H1 (cell line): ENCODE results near the gene PIBF1. TPM values are rescaled to one million over a fixed set of nuclear protein-coding genes. Genes with fewer than 3 reads are reported as not detected.

ENCODE experiments used
- CTCF ChIA-PET: fragments of 300-600 bp; sonication (Branson Sonifier 250); formaldehyde crosslinking; loops from one replicate; lab custom pipeline; 2021; ENCODE audit not compliant: partially characterized antibody; lab: Charles Lee
- POLR2A ChIA-PET: fragments of 300-600 bp; sonication (Branson Sonifier 250); formaldehyde crosslinking; loops from one replicate; lab custom pipeline; 2021; ENCODE audit warnings: inconsistent platforms; ENCODE audit not compliant: partially characterized antibody; lab: Charles Lee
- DNase-seq, 2 experiments: peaks; one replicate each; pipeline versions ENCODE4 v3.0.0 to v3.0.0-alpha.2; 2010 to 2022; ENCODE audit warnings: low spot score in 2 of 2, low read depth in 1 of 2, mixed read lengths in 1 of 2
- FAIRE-seq: peaks from 2 replicates; lab custom pipeline; 2011; peaks lifted over from hg19 to GRCh38; lab: Jason Lieb, UNC
- H2AFZ ChIP-seq: 2 replicates; pipeline ENCODE4 v1.8.1; 2012; ENCODE audit warnings: low read length, inconsistent platforms
- H2AK5ac ChIP-seq: 2 replicates; pipeline ENCODE4 v1.6.1; 2013; ENCODE audit warnings: low read depth, low read length
- H2BK120ac ChIP-seq: replicated peaks from 2 replicates; pipeline ENCODE3; 2013; ENCODE audit warnings: low read depth, low read length, inconsistent platforms
- H2BK12ac ChIP-seq: 2 replicates; pipeline ENCODE4 v1.6.1; 2013; ENCODE audit warnings: low read depth, low read length
- H2BK15ac ChIP-seq: 2 replicates; pipeline ENCODE4 v1.6.1; 2013; ENCODE audit warnings: low read length
- H2BK20ac ChIP-seq: 2 replicates; pipeline ENCODE4 v1.6.1; 2013; ENCODE audit warnings: low read length
- H2BK5ac ChIP-seq: 2 replicates; pipeline ENCODE4 v1.6.1; 2013; ENCODE audit warnings: low read depth, low read length
- H3K14ac ChIP-seq: 2 replicates; pipeline ENCODE4 v1.6.1; 2013; ENCODE audit warnings: inconsistent platforms; ENCODE audit not compliant: insufficient read length
- H3K18ac ChIP-seq: 2 replicates; pipeline ENCODE4 v1.6.1; 2013; ENCODE audit warnings: low read length; ENCODE audit errors: extremely low read depth
- H3K23ac ChIP-seq: 2 replicates; pipeline ENCODE4 v1.6.1; 2013; ENCODE audit warnings: inconsistent platforms; ENCODE audit not compliant: insufficient read length
- H3K23me2 ChIP-seq: 2 replicates; pipeline ENCODE4 v1.6.1; 2013; ENCODE audit warnings: low read depth, low read length
- H3K27ac ChIP-seq: 2 replicates; pipeline ENCODE4 v1.6.1; 2011; ENCODE audit warnings: low read depth, low read length, inconsistent platforms
- H3K27me3 ChIP-seq, 4 experiments: replicated peaks in 1 of 4; 1 replicate in 1 of 4; 2 replicates in 3 of 4; pipeline versions ENCODE4 v1.6.1 to v1.8.1; 2011 to 2013; ENCODE audit warnings: low read length in 3 of 4, mild to moderate bottlenecking in 3 of 4, inconsistent platforms in 2 of 4, mixed read lengths in 2 of 4, moderate library complexity in 1 of 4; ENCODE audit not compliant: control insufficient read depth in 3 of 4, insufficient read depth in 3 of 4; ENCODE audit errors: extremely low read depth in 1 of 4
- H3K36me3 ChIP-seq, 4 experiments: 2 replicates each; pipeline versions ENCODE4 v1.6.1 to v1.8.1; 2011 to 2013; ENCODE audit warnings: mild to moderate bottlenecking in 4 of 4, low read length in 3 of 4, moderate library complexity in 2 of 4, control low read depth in 1 of 4, inconsistent platforms in 1 of 4; ENCODE audit not compliant: insufficient read depth in 4 of 4, control insufficient read depth in 2 of 4
- H3K4ac ChIP-seq: replicated peaks from 2 replicates; pipeline ENCODE3; 2013; ENCODE audit warnings: low read length, low read depth, mixed read lengths, inconsistent platforms; ENCODE audit not compliant: insufficient read length
- H3K4me1 ChIP-seq, 4 experiments: replicated peaks in 1 of 4; 1 replicate in 1 of 4; 2 replicates in 3 of 4; pipeline versions ENCODE4 v1.6.1 to v1.8.1; 2011 to 2013; ENCODE audit warnings: low read length in 3 of 4, inconsistent platforms in 2 of 4, mixed read lengths in 1 of 4; ENCODE audit not compliant: insufficient read depth in 4 of 4, control insufficient read depth in 3 of 4
- H3K4me2 ChIP-seq, 2 experiments: 2 replicates each; pipeline versions ENCODE4 v1.6.1 to v1.8.1; 2011 to 2013; ENCODE audit warnings: low read depth in 2 of 2, low read length in 2 of 2, control low read depth in 1 of 2, inconsistent platforms in 1 of 2, mild to moderate bottlenecking in 1 of 2; ENCODE audit not compliant: insufficient read depth in 1 of 2
- H3K4me3 ChIP-seq, 4 experiments: fragments of 200-600, 300-600 bp in 1 of 4; sonication (generic), shearing (Covaris generic), sonication (Bioruptor Twin) in 1 of 4; 2 replicates each; pipeline versions ENCODE4 v1.5.1 to v1.8.1; 2011 to 2016; ENCODE audit warnings: low read length in 4 of 4, low read depth in 3 of 4, control low read depth in 2 of 4, inconsistent platforms in 2 of 4, mild to moderate bottlenecking in 2 of 4, mixed read lengths in 1 of 4, moderate library complexity in 1 of 4; ENCODE audit not compliant: insufficient read depth in 2 of 4; ENCODE audit errors: extremely low read depth in 1 of 4
- H3K56ac ChIP-seq: replicated peaks from 2 replicates; pipeline ENCODE3; 2013; ENCODE audit warnings: low read depth, mild to moderate bottlenecking, mixed read lengths, low read length, inconsistent platforms; ENCODE audit not compliant: insufficient read length
- H3K79me1 ChIP-seq: 2 replicates; pipeline ENCODE4 v1.6.1; 2013; ENCODE audit warnings: low read depth, low read length, control low read depth
- H3K79me2 ChIP-seq, 2 experiments: 2 replicates each; pipeline versions ENCODE4 v1.6.1 to v1.8.1; 2012 to 2013; ENCODE audit warnings: low read length in 2 of 2, mild to moderate bottlenecking in 2 of 2, inconsistent platforms in 1 of 2; ENCODE audit not compliant: insufficient read depth in 2 of 2, control insufficient read depth in 1 of 2
- H3K9ac ChIP-seq, 4 experiments: replicated peaks in 1 of 4; 1 replicate in 1 of 4; 2 replicates in 3 of 4; pipeline versions ENCODE4 v1.6.1 to v1.8.1; 2011 to 2013; ENCODE audit warnings: low read depth in 3 of 4, low read length in 3 of 4, control low read depth in 2 of 4, mild to moderate bottlenecking in 2 of 4, moderate library complexity in 2 of 4, inconsistent platforms in 1 of 4; ENCODE audit errors: extremely low read depth in 1 of 4
- H3K9me3 ChIP-seq, 2 experiments: 2 replicates each; pipeline versions ENCODE4 v1.6.1 to v1.8.1; 2012 to 2013; ENCODE audit warnings: mild to moderate bottlenecking in 2 of 2, moderate library complexity in 2 of 2, control low read depth in 1 of 2, inconsistent platforms in 1 of 2, low read depth in 1 of 2, low read length in 1 of 2, mixed read lengths in 1 of 2; ENCODE audit not compliant: insufficient read depth in 2 of 2
- H4K20me1 ChIP-seq, 2 experiments: replicated peaks in 1 of 2; 2 replicates each; pipeline versions ENCODE3 to v1.8.1; 2011 to 2013; ENCODE audit warnings: inconsistent platforms in 2 of 2, low read length in 2 of 2, mild to moderate bottlenecking in 1 of 2; ENCODE audit not compliant: insufficient read depth in 2 of 2, control insufficient read depth in 1 of 2
- H4K5ac ChIP-seq: 2 replicates; pipeline ENCODE4 v1.6.1; 2013; ENCODE audit warnings: low read length, low read depth, mixed read lengths, inconsistent platforms; ENCODE audit not compliant: insufficient read length
- H4K8ac ChIP-seq: 2 replicates; pipeline ENCODE4 v1.8.0; 2013; ENCODE audit warnings: mild to moderate bottlenecking, moderate library complexity, low read length, inconsistent platforms; ENCODE audit not compliant: insufficient read depth; ENCODE audit errors: extremely low read depth
- H4K91ac ChIP-seq: replicated peaks from 2 replicates; pipeline ENCODE3; 2013; ENCODE audit warnings: low read length, mixed read lengths, inconsistent platforms; ENCODE audit not compliant: insufficient read length
- ASH2L ChIP-seq: fragments of 200-600, 300-600 bp; sonication (generic); IDR thresholded peaks from one replicate; pipeline ENCODE4 v1.7.1; 2017; ENCODE audit warnings: low read length
- BACH1 ChIP-seq: IDR thresholded peaks from 2 replicates; pipeline ENCODE4 v1.6.1; 2012; ENCODE audit warnings: low read length, improper control_type of control experiment
- BCL11A ChIP-seq, 2 experiments: IDR thresholded peaks; one replicate each; pipeline ENCODE4 v1.6.1; 2011; ENCODE audit warnings: low read depth in 2 of 2, low read length in 2 of 2, mild to moderate bottlenecking in 2 of 2
- CHD1 ChIP-seq: IDR thresholded peaks from 2 replicates; pipeline ENCODE4 v1.6.1; 2012; ENCODE audit warnings: low read depth, low read length, improper control_type of control experiment
- CREB1 ChIP-seq: IDR thresholded peaks from 2 replicates; pipeline ENCODE4 v1.6.1; 2012; ENCODE audit warnings: inconsistent platforms
- FOSL1 ChIP-seq: IDR thresholded peaks from 2 replicates; pipeline ENCODE4 v1.6.1; 2011; ENCODE audit warnings: mild to moderate bottlenecking, low read depth, low read length, moderate library complexity; ENCODE audit not compliant: insufficient read depth
- HDAC2 ChIP-seq, 2 experiments: fragments of 300-600 bp in 1 of 2; sonication (generic) in 1 of 2; IDR thresholded peaks; 2 replicates each; pipeline ENCODE4 v1.6.1; 2011 to 2012; ENCODE audit warnings: low read depth in 2 of 2, low read length in 2 of 2, mild to moderate bottlenecking in 2 of 2, moderate library complexity in 2 of 2, borderline replicate concordance in 1 of 2, inconsistent platforms in 1 of 2
- KDM4A ChIP-seq: IDR thresholded peaks from one replicate; pipeline ENCODE4 v1.7.1; 2012; ENCODE audit warnings: low read depth, mild to moderate bottlenecking, moderate library complexity, low read length, inconsistent platforms; ENCODE audit not compliant: severe bottlenecking
- NRF1 ChIP-seq: IDR thresholded peaks from 2 replicates; pipeline ENCODE4 v1.6.1; 2011; ENCODE audit warnings: mild to moderate bottlenecking, low read depth, low read length, improper control_type of control experiment
- POLR2AphosphoS5 ChIP-seq: IDR thresholded peaks from 2 replicates; pipeline ENCODE4 v1.6.1; 2011; ENCODE audit warnings: low read depth, low read length
- POU5F1 ChIP-seq: IDR thresholded peaks from 2 replicates; pipeline ENCODE4 v1.6.1; 2011; ENCODE audit warnings: low read depth, mild to moderate bottlenecking, low read length, moderate library complexity
- SIRT6 ChIP-seq: IDR thresholded peaks from one replicate; pipeline ENCODE4 v1.7.1; 2012; ENCODE audit warnings: low read length, inconsistent platforms
- SP1 ChIP-seq: IDR thresholded peaks from 2 replicates; pipeline ENCODE4 v1.6.1; 2011; ENCODE audit warnings: low read depth, low read length
- TBP ChIP-seq: IDR thresholded peaks from 2 replicates; pipeline ENCODE4 v1.6.1; 2011; ENCODE audit warnings: low read depth, low read length, improper control_type of control experiment
- USF2 ChIP-seq: IDR thresholded peaks from 2 replicates; pipeline ENCODE4 v1.6.1; 2011; ENCODE audit warnings: low read length, improper control_type of control experiment
- WGBS, 2 experiments: shearing (Covaris generic) in 1 of 2; methylation state at CpG; one replicate each; pipeline versions ENCODE4 v1.1.6 to v1.1.7; 2013 to 2015; ENCODE audit warnings: low lambda C conversion rate in 2 of 2, mixed read lengths in 2 of 2, inconsistent platforms in 1 of 2, low coverage in 1 of 2, missing lambda C conversion rate in 1 of 2; ENCODE audit not compliant: insufficient replicate concordance in 2 of 2, insufficient coverage in 1 of 2, insufficient read length in 1 of 2; ENCODE audit errors: extremely low coverage in 1 of 2, missing lambda C conversion rate in 1 of 2; 5-methylcytosine and 5-hydroxymethylcytosine counted together
- polyA plus RNA-seq, 7 experiments: library from polyadenylated mRNA; depleted of rRNA in 3 of 7; stranded (reverse) in 5 of 7; unstranded in 2 of 7; fragments of >200 nt in 5 of 7; fragments of 200-250 nt in 2 of 7; gene quantifications; 1 replicate in 5 of 7; 2 replicates in 1 of 7; 4 replicates in 1 of 7; pipeline versions ENCODE4 v1.2.1 to v1.2.3, GENCODE V29; 2011 to 2013; ENCODE audit warnings: missing spikeins in 2 of 7, mixed read lengths in 2 of 7
- total RNA-seq: library from RNA; stranded (reverse); fragmentation: NEBNext Ultra II Directional; extraction: Animal tissue kit (Norgen Biotek cat#: 25700); gene quantifications from 2 replicates; pipeline ENCODE4 v1.2.1, GENCODE V29; 2021

PIBF1 gene
- total and polyA plus RNA-seq, 2 of the 8 experiments (the other 6 are each of a cell fraction or from before 2014, with no cell fraction given) = 1.1 to 13.2 TPM

- POLR2A ChIA-PET = no interaction called here
- Histone ChIP-seq H2BK12ac (no peak overlapping the region), H4K5ac (no peak overlapping the region), H2BK20ac (no peak overlapping the region), H3K27ac (no peak overlapping the region), H4K8ac (no peak overlapping the region), H3K27me3 (no peaks in the 10 kb centered on the region), H2BK120ac (no peak overlapping the region), H3K4ac (no peak overlapping the region), H3K56ac (no peak overlapping the region), H3K23me2 (no peaks in the 10 kb centered on the region), H2BK15ac (no peak overlapping the region), H3K79me2 (no peaks in the 10 kb centered on the region), H3K9ac (no peak overlapping the region), H3K23ac (no peak overlapping the region), H3K14ac (no peak overlapping the region), H3K4me1 (no peaks in the 10 kb centered on the region; a peak in 1 of 7 replicates), H3K4me3 (no peak overlapping the region), H3K79me1 (no peaks in the 10 kb centered on the region), H2AFZ (no peak overlapping the region), H3K36me3 (no peaks in the 10 kb centered on the region), H3K4me2 (no peak overlapping the region), H2AK5ac (no peak overlapping the region), H4K20me1 (no peaks in the 10 kb centered on the region), H3K9me3 (no peaks in the 10 kb centered on the region), H4K91ac (no peak overlapping the region), H2BK5ac (no peak overlapping the region), H3K18ac (no peak overlapping the region)
- CTCF ChIA-PET = interaction anchor here (1.5 kb wide), 1 partner anchor 45 kb away, joined by 6 read pairs; no protein-coding TSS in a partner anchor
- FAIRE-seq (no peak), DNase-seq (no peak)
- 92% methylated on average over 4 of the region's 4 CpGs; no CpG with 5 or more reads in 1 of the 2 experiments for WGBS, 2 experiments
- TF ChIP-seq HDAC2 (IDR thresholded peaks at IDR 0.05; ENCODE audit: borderline replicate concordance in 1 of 2, low read depth in 2 of 2, low read length in 2 of 2) (no peak), POLR2AphosphoS5 (no peak), SIRT6 (no peak), TBP (no peak), ASH2L (no peak), BCL11A (IDR thresholded peaks at IDR 0.05; ENCODE audit: low read depth in 2 of 2, low read length in 2 of 2) (no peak), POU5F1 (no peak), NRF1 (no peak), BACH1 (no peak), SP1 (no peak), FOSL1 (no peak), CHD1 (no peak), KDM4A (no peak), CREB1 (no peak), USF2 (no peak)
Observed at GRCh38 chr13:72998012-72998411, 216.1 kb downstream of the PIBF1 start.
